HuH-7.5 (cell line): ENCODE measurements around the gene SPG21.
"Not testable (repeated sequence)": the region's sequence is repeated elsewhere in the genome, so short reads cannot be mapped to it uniquely, and the experiment has no call there.

Experiments
- DNase-seq: peaks from one replicate; pipeline ENCODE4 v3.0.0; 2011; ENCODE audit warnings: low spot score

The SPG21 gene

GRCh38 chr15:64989416-64990167, at the start of gene SPG21:
Gene SPG21 (minus strand): TSS chr15:64989914. CDS start chr15:64983569, 6,345 bp downstream.
- DNase-seq = peak; percentile 75

GRCh38 chr15:65038836-65039235, 49.1 kb upstream of the SPG21 start:
- DNase-seq = no peak

GRCh38 chr15:65038428-65038827, 48.7 kb upstream of the SPG21 start:
- DNase-seq = no peak

GRCh38 chr15:65037309-65037708, 47.6 kb upstream of the SPG21 start:
- DNase-seq = no peak

- no peak for DNase-seq
Measured at GRCh38 chr15:65034719-65035118, 45.0 kb upstream of the SPG21 start.

GRCh38 chr15:65033659-65034269, 44.0 kb upstream of the SPG21 start:
- no peak for DNase-seq

- DNase-seq = peak; percentile 81
Measured at GRCh38 chr15:65032801-65033537, 43.3 kb upstream of the SPG21 start.

GRCh38 chr15:65029736-65030208, 40.1 kb upstream of the SPG21 start:
- DNase-seq = no peak

GRCh38 chr15:65028921-65029735, 39.4 kb upstream of the SPG21 start, which contains the start of gene MTFMT:
Gene MTFMT (minus strand): TSS chr15:65029639. CDS start chr15:65029613, 26 bp downstream.
- DNase-seq = peak; percentile 93

- no peak for DNase-seq
Measured at GRCh38 chr15:65028338-65028737, 38.6 kb upstream of the SPG21 start.

- DNase-seq = no peak
Measured at GRCh38 chr15:65027593-65027992, 37.9 kb upstream of the SPG21 start.

- DNase-seq = no peak
Measured at GRCh38 chr15:65026756-65027155, 37.0 kb upstream of the SPG21 start.

GRCh38 chr15:65021488-65021887, 31.8 kb upstream of the SPG21 start:
- DNase-seq = no peak

- DNase-seq = no peak
Measured at GRCh38 chr15:65020419-65020818, 30.7 kb upstream of the SPG21 start.

- DNase-seq = not testable (repeated sequence)
Measured at GRCh38 chr15:65011198-65011597, 21.5 kb upstream of the SPG21 start.

- DNase-seq = no peak
Measured at GRCh38 chr15:65008983-65009382, 19.3 kb upstream of the SPG21 start.

- DNase-seq = no peak
Measured at GRCh38 chr15:65006876-65007275, 17.2 kb upstream of the SPG21 start.

- no peak for DNase-seq
Measured at GRCh38 chr15:65004993-65005392, 15.3 kb upstream of the SPG21 start.

- DNase-seq = no peak
Measured at GRCh38 chr15:64997745-64998375, 8.1 kb upstream of the SPG21 start.

- no peak for DNase-seq
Measured at GRCh38 chr15:64997066-64997465, 7.4 kb upstream of the SPG21 start.

- no peak for DNase-seq
Measured at GRCh38 chr15:64993290-64993689, 3.6 kb upstream of the SPG21 start.
